RWPE1 (cell line): ENCODE results near the gene CDK5.

Source experiments
- CTCF ChIA-PET: fragments of 350-600 bp; sonication (Branson Sonifier 250); formaldehyde crosslinking; extraction: SDS; loops from one replicate; lab custom pipeline; 2021; lab: Yijun Ruan, JAX
- POLR2A ChIA-PET: fragments of 400-600 bp; formaldehyde crosslinking; extraction: SDS; loops from one replicate; lab custom pipeline; 2020; ENCODE audit warnings: antibody characterized with exemption; ENCODE audit not compliant: low non-redundant PET; lab: Yijun Ruan, JAX
- DNase-seq: peaks from one replicate; pipeline ENCODE4 v3.0.0; 2012; ENCODE audit warnings: low spot score
- H3K27ac ChIP-seq: fragments of 450-650 bp; 2 replicates; pipeline ENCODE4 v1.5.1; 2017
- TF ChIP-seq, protein P1 (sequence below): fragments of 450-650 bp; conservative IDR thresholded peaks from 2 replicates; pipeline ENCODE4 v1.5.1; 2017; ENCODE audit warnings: low read depth, mild to moderate bottlenecking

CDK5 gene

DNA sequence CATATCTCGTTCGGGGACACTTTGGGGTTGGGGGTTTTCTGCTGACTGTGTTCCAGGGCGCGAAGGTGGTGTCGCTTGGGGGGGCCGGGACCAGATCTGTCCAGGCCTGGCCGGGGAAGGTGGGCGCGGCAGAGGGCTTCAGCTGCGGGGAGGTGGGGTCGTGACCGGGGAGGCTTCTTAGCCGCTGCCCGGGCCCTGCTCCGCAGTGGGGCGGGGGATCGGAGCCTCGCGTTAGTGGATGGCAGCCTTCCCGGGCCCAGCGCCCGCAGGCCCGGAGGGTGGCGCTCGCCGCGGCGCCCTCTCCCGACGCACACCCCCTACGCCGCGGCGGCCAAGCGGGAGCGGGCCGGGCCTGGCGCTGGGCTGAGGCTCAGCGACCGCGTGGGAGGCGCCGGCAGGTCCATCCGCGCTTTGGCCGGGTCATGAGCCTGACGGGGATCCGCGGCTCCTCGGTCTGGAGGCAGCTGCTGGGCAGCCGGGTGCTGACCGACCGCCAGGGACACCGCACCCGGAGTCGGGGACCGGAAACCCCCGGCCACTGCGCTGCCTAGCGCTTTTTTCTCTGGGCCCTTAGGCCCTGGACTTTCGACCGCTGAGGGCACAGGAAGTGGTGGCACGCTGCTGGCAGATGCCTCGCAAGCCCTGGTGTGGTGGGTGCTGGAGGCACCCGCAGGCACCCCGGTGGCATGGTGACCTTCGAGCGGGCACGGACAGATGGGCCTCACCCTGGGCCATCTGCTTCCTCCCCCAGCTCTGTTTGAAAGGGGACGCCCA, 29.7 kb upstream of the CDK5 start:
- peak; percentile 44 for DNase-seq
- H3K27ac ChIP-seq = peak overlapping the region; percentile 90
- TF ChIP-seq, protein P1, sequence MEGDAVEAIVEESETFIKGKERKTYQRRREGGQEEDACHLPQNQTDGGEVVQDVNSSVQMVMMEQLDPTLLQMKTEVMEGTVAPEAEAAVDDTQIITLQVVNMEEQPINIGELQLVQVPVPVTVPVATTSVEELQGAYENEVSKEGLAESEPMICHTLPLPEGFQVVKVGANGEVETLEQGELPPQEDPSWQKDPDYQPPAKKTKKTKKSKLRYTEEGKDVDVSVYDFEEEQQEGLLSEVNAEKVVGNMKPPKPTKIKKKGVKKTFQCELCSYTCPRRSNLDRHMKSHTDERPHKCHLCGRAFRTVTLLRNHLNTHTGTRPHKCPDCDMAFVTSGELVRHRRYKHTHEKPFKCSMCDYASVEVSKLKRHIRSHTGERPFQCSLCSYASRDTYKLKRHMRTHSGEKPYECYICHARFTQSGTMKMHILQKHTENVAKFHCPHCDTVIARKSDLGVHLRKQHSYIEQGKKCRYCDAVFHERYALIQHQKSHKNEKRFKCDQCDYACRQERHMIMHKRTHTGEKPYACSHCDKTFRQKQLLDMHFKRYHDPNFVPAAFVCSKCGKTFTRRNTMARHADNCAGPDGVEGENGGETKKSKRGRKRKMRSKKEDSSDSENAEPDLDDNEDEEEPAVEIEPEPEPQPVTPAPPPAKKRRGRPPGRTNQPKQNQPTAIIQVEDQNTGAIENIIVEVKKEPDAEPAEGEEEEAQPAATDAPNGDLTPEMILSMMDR = peak; percentile 76
- ChIA-PET CTCF (interaction anchor here (0.6 to 3.7 kb wide), 4 partner anchors 24 to 178 kb away, joined by 3 to 17 read pairs (median 3); no protein-coding TSS in a partner anchor), POLR2A (no interaction called here)

DNA sequence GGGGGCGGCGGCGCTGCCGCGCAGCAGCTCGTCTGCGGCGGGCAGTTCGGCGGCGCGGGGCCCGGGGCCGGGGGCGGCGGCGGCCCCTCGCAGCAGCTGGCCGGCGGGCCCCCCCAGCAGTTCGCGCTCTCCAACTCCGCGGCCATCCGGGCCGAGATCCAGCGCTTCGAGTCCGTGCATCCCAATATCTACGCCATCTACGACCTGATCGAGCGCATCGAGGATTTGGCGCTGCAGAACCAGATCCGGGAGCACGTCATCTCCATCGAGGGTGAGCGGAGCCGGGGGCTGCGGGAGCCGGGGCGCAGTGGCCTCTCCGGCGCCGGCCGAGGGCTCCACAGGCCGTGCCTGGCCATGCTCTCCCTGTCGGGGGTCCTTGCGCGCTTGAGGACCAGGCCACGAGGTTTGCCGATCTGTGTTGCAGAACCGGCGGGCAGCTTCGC, 29.1 kb upstream of the CDK5 start:
- TF ChIP-seq, protein P1 = no peak
- peak overlapping the region; percentile 90 for H3K27ac ChIP-seq
- POLR2A ChIA-PET = no interaction called here
- no peak for DNase-seq
- CTCF ChIA-PET = interaction anchor here (0.6 to 3.7 kb wide), 4 partner anchors 24 to 177 kb away, joined by 3 to 17 read pairs (median 3); no protein-coding TSS in a partner anchor

DNA sequence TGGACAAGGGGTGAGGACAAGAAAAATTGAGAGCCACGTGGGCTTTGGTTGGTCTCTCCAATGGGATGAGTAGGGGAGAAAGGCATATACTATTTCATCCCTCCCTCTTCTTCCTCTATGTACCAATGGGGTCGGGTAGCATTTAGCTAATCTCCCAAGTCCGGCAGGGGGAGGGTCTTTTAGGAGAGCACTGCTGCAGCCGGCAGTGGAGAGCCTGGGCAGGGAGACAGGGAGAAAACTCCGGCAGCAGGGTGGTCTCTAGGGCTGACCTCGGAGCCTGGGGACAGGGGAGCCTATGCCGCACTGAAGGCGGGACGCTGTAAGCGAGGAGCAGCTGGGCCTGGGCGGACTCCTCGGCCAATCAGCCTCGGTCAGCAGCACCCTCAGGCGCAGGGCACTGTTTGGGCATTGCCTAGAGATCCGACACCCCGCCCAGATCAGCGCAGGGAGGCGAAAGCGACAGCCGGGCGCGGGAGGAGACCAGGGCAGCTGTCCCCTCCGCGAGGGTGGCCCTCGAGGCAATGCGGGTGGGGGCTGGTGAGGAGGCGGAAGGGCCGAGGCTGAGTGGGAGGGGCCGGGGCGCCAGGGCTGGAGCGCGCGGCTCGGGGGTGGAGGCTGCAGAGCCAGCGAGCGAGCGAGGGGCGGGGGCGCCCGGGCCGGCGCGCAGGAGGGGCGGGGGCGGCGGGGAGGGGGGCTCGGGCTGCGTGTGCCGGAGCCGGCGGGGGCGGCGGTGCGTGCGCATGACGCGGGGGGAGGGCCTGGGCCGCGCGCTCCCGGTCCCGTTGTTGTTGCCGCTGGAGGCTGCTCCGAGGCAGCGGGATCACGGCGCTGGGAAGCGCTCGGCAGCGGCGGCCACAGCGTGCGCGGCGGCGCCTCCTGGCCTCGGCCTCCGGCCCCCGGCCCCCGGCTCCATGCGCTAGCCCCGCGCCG, 28.3 kb upstream of the CDK5 start, which contains the start of gene AGAP3:
TSS of gene AGAP3 (plus strand) at position 785 of the 930 bp plus-strand sequence. CDS start 267 bp downstream, outside the sequence.
- POLR2A ChIA-PET = no interaction called here
- peak; percentile 74 for DNase-seq
- CTCF ChIA-PET = interaction anchor here (0.7 kb wide), 1 partner anchor 28 kb away, joined by 3 read pairs; no protein-coding TSS in a partner anchor
- H3K27ac ChIP-seq = peak within 1 kb of the TSS; percentile 90
- TF ChIP-seq, protein P1 = no peak

DNA sequence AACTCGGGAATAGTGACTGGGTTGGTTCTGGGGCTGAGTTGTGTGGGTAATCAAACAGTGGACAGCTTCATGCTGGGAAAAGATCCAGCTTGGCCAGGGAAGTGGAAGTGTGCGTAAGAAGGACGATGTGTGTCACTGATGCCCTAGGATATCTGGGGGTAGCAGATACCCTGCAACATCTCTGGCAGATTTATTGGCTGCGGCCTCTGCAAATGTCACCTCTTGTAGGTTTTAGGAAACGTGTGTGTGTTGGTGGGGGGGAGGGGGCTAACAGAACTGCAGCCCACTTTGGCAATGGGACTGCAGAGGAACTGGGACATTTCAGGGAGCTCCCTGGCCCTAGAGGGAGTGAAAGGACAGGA, 27.6 kb upstream of the CDK5 start:
- ChIA-PET POLR2A (no interaction called here), CTCF (interaction anchor here (0.7 kb wide), 1 partner anchor 27 kb away, joined by 3 read pairs; no protein-coding TSS in a partner anchor)
- TF ChIP-seq, protein P1 = no peak
- peak overlapping the region; percentile 90 for H3K27ac ChIP-seq
- no peak for DNase-seq

DNA sequence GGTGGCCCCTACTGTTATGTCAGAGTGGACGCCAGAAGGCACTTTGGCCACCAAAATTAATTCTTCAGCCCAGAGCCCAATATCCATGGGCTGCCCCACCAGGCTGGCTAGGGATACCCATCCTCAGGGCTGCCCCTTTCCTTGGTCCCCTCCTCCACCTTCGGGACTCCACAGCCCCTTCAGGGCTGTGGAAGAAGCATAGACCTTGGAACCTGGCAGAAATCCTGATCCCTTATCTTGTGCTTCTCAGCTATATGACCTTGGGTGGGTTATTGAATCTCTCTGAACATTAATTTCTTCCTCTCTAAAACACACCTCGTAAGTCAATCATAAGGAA, 26.1 kb upstream of the CDK5 start:
- POLR2A ChIA-PET = no interaction called here
- CTCF ChIA-PET = no interaction called here
- TF ChIP-seq, protein P1 = no peak

More for the DNA sequence above, 26.1 kb upstream of the CDK5 start:
- H3K27ac ChIP-seq = peak overlapping the region; percentile 99
- no peak for DNase-seq
